CD4-positive, alpha-beta T cell treated with Interleukin-15 for 4 hours (primary cell): ENCODE data around the gene TMEM256.

ENCODE experiments used
- DNase-seq: peaks from one replicate; pipeline ENCODE4 v3.0.0-alpha.2; 2020; ENCODE audit warnings: low spot score

Gene TMEM256

DNA sequence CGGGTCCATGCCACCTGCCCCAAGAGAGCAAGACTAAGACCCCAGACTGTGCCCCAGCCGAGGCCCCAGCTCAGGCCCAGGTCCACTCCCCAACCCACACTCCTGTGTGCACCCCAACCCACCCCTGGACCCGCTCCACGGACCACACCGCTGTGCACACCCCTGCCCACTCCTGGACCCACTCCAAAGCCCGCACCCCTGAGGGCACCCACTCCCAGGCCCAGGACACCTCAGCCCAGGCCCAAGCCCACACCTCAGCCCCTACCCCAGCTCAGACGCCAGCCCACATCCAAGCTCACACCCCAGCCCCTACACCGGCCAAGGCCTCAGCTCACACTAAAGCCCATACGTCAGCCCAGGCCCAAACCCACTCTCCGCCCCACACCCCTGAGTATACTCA, 25.8 kb upstream of the TMEM256 start:
- no peak for DNase-seq

- DNase-seq = no peak
Observed at GRCh38 chr17:7428557-7428956, 24.7 kb upstream of the TMEM256 start, which contains the start of gene SPEM3. TSS of gene SPEM3 (plus strand) at chr17:7428857. CDS start at chr17:7428903, 46 bp downstream.

DNA sequence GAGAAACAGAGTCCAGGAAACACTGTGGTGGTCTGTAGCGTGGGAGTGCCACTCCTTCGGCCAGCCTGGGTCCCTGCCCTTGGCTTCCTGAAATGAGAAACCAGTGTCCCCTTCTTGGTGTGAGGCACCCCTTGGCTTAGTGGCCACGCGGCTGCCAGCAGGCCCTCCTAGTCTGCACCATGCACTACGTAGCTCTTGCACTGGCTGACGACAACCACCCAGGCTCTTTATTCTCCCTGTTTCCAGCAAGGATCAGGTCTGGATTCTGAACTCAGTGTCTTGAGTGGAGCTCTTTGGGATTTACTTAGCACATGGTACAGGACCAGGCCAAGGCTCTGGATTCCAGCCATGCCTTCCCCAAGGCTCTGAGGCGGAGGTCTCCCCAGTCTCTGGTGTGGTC, 23.7 kb upstream of the TMEM256 start:
- no peak for DNase-seq

- DNase-seq = no peak
Observed at GRCh38 chr17:7426896-7427489, 23.1 kb upstream of the TMEM256 start.

- no peak for DNase-seq
Observed at GRCh38 chr17:7426203-7426863, 22.4 kb upstream of the TMEM256 start.

- no peak for DNase-seq
Observed at GRCh38 chr17:7425756-7426155, 21.9 kb upstream of the TMEM256 start.

DNA sequence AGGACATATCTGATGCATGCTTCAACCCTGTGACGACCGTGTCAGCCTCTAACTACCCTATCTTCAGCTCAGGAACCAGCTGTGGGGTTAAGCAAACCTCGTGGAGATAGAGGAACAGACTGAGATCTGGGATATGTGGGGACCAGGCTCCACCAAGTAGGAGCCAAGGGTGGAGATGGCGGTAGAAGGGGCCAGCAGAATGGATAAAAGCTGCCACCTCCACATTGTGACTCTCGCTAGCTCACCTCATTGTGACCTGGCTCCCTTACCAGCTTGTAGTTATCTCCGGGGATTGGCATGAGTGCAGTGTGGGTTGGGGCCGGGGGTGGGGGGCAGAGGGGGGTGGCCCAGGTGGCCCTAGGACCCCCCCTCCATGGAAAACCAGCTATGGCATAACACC, 21.4 kb upstream of the TMEM256 start, which contains the start of gene SPEM2:
SPEM2 (plus strand) TSS at position 301 of the 400 bp plus-strand sequence; CDS start at position 374, 73 bp downstream.
- DNase-seq = no peak

DNA sequence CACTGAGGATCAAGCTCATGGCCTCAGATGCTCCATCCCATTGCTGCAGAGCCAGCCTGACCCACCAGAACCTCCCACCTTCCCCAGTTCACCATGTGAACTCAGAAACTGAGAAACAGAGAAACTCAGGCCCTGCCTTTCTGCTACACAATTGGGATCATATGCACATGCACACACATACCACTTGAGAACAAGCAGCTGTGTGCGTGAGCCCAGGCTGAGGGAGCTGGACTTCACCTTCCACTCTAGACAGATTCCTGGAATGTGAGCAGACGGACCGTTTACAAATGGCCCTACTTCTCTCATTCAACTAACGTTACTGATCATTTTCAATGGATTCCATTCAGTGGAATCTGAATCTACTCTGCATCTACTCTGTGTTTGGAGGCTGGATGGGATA, 19.8 kb upstream of the TMEM256 start:
- DNase-seq = no peak

GRCh38 chr17:7421186-7421585, 17.3 kb upstream of the TMEM256 start:
- no peak for DNase-seq

DNA sequence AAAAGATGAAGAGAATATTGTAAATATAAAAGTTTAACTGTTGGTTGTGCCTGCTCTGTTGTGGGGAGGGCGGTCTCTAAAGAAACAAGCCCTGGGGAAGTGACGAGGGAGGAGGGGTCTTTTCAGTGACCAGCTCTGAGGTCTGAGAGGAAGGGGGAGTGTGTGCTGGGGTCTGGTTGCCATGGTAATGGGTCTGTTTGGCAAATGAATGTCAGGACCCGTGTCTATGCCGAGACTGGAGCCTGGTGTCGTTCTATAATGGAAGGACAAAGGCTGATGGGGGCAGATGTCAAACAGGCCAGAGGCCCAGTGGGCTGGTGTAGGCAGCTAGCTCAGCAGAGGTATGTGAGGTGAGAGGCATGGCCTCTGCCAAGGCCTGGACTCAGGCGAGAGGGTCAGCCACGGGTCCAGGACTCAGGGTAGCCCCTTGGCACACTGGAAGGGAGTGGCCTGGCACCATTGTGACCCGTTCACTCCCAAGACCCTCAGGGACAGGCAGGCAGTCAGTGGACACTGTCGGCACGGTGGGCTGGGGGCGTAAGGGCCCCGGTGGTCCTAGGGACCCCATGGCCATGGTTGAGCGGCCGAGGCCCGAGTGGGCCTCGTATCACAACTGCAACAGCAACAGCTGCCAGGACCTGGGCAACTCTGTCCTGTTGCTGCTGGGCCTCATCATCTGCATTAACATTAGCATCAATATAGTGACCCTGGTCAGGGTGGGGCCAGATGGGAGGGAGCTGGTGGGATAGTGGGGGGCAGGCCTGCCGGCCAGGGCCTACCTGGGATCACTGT, 16.1 kb upstream of the TMEM256 start, which contains the start of gene SPEM1:
SPEM1 (plus strand) TSS at position 506 of the 792 bp plus-strand sequence; CDS start at position 567, 61 bp downstream.
- no peak for DNase-seq

DNA sequence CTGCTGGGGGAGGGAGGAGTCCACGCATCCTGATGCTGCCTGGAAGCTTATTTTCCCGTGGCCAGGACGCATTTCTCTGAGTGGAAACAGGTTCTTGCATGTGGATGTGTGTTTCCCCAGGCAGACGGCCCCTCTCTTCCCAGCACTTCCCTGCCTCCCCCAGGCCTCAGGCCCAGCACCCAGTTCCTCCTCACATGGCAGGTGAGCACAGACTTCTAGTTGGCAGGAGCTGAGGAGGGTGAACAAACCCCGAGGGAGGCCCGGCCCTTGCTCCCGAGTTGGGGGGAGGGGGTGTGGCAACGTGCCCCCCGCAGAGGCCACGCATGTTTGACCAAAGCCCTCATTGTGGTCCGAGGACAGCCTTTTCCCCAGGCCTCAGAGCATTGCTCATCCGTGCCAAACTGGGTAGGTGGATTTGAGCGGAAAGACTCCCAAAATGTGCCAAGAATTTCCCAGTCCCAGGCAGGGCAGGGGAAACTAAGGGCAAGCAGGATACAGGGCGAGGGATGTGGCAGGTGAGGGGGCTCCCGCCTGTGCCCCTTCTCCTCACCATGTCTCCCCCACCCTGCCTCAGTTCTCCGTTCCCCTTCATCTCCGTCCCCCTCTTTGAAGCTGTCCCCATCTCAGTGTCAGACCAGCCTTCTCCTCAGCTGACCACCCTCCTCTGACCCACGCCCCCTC, 14.7 kb upstream of the TMEM256 start:
- DNase-seq = no peak

DNA sequence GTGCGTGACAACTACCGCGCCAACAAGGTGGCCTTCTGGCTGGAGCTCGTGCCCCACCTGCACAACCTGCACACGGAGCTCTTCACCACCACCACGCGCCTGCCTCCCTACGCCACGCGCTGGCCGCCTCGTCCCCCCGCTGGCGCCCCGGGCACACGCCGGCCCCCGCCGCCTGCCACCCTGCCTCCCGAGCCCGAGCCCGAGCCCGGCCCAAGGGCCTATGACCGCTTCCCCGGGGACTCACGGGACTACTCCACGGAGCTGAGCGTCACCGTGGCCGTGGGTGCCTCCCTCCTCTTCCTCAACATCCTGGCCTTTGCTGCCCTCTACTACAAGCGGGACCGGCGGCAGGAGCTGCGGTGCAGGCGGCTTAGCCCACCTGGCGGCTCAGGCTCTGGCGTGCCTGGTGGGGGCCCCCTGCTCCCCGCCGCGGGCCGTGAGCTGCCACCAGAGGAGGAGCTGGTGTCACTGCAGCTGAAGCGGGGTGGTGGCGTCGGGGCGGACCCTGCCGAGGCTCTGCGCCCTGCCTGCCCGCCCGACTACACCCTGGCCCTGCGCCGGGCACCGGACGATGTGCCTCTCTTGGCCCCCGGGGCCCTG, 13.3 kb upstream of the TMEM256 start:
- DNase-seq = no peak

DNA sequence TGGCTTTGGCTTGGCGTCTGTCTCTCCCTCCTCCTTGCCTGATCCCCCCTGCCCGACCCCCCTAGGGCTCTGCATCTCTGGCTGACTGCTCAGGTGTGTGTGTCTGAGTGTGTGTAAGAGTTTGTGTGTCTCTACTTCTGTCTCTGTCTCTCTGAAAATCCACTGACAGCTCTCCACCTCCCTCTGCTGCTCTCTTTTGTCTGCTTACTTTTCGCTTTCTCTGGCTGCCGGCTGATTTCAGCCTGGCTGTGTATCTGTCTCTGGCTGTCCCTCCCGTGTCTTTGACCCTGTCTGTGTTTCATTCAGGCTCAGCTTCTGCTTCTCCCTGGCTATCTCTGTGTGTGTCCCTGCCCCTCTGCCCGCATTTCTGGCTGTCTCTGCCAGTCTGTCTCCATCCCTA, 12.4 kb upstream of the TMEM256 start:
- DNase-seq = no peak

DNA sequence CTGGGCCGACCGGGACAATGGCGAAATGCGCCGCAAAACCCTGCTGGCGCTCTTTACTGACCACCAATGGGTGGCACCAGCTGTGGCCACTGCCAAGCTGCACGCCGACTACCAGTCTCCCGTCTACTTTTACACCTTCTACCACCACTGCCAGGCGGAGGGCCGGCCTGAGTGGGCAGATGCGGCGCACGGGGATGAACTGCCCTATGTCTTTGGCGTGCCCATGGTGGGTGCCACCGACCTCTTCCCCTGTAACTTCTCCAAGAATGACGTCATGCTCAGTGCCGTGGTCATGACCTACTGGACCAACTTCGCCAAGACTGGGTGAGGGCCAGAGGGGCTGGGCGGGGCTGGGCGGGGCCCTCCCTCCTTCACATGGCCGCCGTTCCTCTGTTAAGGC, 11.9 kb upstream of the TMEM256 start:
- DNase-seq = no peak

GRCh38 chr17:7414837-7415236, 10.9 kb upstream of the TMEM256 start:
- DNase-seq = no peak

DNA sequence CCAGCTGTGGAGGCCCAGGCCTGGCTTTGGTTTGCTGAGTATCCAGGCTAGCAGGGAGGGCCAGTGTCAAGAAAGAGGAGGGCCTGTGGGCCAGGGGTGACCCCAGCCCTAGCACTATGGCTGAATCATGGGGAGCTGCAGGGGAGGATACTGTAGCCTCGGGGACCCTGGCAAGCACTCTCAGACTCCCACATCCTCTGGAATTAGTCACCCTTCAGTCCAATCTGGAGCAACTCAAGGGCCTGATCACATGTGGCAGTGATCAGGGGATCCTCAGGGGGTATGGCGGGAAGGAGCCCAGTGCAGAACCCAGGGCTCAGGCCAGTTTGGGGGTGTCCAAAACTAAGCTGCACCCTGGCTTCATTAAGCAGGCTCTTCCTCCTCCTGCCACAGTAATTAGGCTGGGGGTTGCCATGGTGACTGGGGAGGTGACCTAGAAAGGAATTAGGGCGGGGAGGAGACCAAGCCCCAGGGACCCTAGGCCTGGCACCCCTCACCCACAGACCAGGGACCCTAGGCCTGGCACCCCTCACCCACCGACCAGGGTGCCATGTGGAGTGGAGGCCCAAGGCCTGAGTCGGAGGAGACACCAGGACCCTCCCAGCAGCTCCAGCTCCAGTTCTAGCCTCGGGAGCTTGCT, 9.6 kb upstream of the TMEM256 start:
- DNase-seq = no peak

- DNase-seq = no peak
Observed at GRCh38 chr17:7411427-7411750, 7.5 kb upstream of the TMEM256 start.

DNA sequence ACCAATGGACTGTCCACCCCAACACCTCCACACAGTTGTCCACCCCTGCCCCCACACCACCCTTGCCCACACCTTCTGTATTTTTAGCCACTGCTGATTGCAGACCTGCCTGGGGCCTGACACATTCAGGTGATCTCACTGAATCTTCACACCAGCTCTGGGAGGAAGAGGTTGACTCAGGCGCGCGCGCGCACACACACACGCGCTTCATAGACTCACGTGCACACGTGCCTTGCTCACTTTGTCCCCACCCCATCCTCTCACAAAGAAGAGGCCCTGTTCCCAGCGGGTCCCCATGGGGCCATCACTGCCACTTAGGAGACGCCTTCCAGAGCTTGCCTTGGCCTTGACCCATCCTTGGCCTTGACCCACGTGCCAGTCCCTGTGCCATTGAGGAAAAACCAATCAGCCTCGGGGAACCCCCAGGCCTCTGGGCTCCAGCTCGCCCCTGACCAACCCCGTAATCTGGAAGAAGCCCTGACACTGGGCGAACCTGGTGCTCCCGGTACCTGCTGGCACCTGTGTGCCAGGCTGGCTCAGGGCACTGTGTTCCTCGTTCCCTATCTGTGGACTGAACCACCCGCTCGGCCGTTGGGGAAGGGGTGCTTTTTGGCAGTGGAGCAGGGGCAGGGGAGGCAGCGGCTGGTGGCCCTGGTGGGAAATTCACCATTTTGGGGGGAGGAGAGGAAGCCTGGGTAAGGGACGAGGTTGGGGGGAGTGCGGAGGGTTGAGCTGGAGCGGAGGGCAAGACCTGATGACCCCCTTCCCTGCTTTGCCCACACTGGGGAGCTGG, 6.9 kb upstream of the TMEM256 start:
- no peak for DNase-seq

DNA sequence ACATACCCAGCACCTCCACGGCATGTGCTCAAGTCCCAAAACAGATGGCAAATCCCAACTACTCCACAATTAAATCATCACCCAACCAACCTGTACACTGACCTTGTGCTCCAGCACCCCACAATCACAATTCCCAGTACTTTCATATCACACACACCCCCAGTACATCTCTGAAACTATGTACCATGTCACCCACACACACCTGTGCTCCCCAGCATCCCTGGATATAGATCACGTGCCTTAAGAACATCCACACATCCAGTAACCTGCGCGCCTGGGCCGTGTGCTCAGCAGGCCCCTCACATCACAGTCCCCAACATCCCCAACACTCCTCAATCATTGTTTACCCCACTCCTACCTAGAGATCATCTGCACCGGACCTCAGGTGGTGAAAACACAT, 5.8 kb upstream of the TMEM256 start:
- no peak for DNase-seq

DNA sequence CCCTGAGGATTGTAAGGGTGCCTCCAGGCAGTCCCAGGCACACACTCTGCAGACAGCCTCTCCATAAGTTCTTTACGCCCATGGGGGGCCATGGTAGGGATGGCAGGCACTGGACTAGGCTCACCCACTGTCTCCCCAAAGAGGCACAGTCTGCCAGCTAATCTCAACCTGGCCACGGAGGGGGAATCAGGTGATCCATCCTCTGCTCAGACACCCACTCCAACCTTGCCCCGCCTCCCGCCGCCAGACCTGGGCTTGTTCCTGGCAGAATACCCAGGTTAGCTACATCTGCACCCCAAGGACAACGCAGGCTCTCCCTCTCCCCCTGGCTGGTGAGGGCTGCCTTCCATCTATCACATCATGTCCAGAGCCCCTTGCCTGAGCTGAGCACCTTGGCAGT, 5.0 kb upstream of the TMEM256 start:
- no peak for DNase-seq

DNA sequence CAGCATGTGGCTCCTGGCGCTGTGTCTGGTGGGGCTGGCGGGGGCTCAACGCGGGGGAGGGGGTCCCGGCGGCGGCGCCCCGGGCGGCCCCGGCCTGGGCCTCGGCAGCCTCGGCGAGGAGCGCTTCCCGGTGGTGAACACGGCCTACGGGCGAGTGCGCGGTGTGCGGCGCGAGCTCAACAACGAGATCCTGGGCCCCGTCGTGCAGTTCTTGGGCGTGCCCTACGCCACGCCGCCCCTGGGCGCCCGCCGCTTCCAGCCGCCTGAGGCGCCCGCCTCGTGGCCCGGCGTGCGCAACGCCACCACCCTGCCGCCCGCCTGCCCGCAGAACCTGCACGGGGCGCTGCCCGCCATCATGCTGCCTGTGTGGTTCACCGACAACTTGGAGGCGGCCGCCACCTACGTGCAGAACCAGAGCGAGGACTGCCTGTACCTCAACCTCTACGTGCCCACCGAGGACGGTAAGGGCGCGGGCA, 4.4 kb upstream of the TMEM256 start:
- peak; percentile 25 for DNase-seq
